ENCODE results near the gene SLC31A2.

The SLC31A2 gene

DNA sequence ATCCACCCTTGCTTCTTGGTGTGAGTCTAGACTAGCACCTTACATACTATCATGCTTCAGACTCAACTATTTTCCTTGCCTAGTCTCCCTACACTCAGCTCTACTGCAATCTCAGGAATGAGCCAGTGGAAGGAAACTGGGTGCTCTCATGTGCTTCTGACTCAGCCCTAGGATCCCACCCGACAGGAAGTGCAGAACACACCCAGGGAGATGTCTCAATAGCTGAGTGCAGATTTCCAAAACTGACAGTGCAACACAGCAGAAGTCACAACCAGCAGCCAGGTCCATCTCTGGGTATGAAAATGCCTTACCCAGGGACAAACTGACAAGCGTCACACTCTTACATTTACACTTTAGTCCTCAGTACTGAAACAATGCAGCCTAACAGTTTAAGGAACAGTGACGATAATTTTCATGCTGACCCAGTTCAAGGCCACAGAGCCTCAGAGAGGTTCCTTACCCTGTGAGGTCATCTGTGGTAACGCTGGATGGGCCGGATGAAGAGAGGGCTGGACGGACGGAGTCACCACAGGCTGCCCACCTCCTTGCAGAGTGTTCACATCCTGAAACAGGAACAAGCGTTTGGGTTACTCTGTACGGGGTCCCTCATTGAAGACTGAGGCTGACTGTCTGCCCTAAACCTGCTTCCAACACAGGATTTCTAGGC, 37.3 kb downstream of the SLC31A2 start:
- DNase-seq = no peak

DNA sequence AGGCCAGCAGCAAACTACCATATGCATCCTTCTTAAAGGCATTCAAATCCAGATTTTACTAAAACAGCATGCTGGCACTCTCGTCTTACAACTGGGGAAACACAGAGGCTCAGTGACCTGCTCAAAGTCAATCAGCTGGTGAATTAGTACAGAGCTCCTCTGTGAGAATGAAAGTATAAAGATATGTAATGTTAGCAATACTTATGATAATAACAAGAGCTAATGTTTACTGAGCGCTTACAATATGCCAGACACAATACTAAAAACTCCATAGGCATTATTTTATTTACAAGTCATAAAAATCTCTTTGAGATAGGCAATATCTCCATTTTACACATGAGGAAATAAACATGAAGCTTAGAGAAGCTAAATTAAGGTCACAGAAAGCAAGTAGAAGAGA, 41.6 kb downstream of the SLC31A2 start:
- DNase-seq = no peak

DNA sequence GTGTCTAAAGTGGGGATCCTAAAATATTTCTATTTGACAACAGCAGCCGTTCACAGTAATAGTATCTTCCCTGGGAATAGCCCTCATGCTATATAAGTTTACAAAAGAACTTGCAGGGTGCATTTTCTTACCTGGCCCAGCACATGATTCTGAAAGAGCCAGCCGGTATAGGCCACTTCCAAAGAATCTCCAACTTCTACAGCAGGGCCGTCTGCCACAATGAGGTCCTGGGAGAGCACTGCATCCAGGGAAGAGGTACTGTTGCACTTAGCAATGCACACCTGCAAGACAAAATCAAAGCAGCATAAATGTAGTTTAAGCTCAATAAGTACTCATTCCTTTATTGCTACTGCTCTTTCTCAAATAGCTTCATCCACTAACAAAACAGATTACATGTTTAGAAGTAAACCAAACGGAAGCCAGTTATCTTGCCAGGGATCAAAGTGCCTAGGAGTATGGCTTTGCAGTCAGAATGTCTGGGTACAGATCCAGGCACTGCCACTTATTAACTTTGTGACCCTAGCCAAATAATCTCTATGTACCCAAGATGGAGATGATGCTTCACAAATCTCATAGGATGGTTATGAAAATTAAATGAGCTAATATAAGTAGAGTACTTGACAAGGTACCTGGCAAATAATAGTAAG, 49.0 kb downstream of the SLC31A2 start:
- no peak for DNase-seq

DNA sequence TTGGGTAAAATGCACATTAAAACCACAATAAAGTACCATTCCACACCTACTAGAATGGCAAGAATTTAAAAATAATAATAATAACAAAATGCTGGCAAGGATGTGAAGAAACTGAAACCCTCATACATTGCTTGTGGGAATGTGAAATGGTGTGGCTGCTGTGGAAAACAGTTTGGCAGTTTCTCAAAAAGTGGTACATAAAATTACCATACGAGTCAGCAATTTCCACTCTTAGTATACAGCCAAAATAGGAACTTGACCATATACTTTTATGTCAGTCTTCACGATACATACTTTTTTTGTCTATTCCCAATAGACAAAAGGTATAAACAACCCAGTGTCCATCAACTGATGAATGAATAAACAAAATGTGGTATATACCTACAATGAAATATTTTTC, 54.6 kb downstream of the SLC31A2 start:
- DNase-seq = no peak

DNA sequence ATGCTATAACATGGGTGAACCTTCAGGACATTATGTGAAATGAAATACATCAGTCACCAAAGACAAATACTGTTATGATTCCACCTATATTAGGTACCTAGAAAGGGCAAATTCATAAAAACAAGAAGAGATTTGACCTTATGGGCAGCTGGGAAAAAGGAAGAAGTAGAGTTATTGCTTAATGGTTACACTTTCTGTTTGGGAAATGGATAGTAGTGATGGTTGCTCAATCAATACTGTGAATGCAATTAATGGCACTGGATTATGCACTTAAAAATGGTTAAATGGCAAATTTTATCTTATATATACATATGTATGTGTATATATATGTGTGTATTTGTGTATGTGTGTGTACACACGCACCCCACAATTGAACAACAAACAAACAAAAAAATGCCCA, 55.1 kb downstream of the SLC31A2 start:
- no peak for DNase-seq

DNA sequence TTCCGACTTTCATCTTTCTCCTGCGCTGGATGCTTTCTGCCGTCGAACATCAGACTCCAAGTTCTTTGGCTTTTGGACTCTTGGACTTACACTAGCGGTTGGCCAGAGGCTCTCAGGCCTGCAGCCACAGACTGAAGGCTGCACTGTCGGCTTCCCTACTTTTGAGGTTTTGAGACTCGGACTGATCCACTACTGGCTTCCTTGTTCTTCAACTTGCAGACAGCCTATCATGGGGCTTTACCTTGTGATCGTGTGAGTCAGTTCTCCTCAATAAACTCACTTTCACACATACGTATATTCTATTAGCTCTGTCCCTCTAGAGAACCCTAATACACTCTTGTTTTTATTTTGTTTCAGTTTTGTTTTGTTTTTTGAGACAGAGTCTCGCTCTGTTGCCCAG, 60.0 kb downstream of the SLC31A2 start:
- no peak for DNase-seq

Measured in NCI-H2107 (cell line).